Measurements from ENCODE around the gene GLIPR2. TPM values are rescaled to one million over a fixed set of nuclear protein-coding genes. Genes with fewer than 3 reads are reported as not detected.
A peak's percentile ranks its signal among the peaks of the same experiment; 100 is the strongest.

GLIPR2 gene
- total and polyA plus RNA-seq, 2 of the 4 experiments (the other 2 are of a cell fraction): 35.8 to 43.3 TPM

DNA sequence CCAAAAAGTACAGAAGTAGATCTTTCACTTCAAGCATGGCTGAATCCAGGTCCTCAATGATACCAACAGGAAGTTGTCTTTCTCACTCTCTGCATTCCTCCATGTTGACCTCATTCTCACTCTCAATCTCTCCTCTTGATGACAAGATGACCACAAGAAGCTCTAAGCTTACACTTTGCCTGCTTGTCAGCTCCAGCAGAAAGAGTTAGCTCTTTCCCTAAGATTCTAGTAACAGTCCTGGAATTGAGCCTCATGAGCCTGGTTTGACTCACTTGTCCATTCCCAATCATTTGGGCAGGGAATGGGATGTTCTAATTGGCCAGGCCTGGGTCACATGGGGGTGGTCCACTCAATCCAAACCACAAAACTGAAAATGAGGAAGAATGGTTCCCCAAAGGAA, 50.9 kb downstream of the GLIPR2 start:
- peak overlapping the region; percentile 36; the same call in 2 of the 3 replicates for H2BK15ac ChIP-seq (ENCODE audit: low read depth, low read length)
- peak overlapping the region; percentile 29; the same call in 1 of the 2 replicates for H3K18ac ChIP-seq (ENCODE audit: low read depth, low read length)
- peak overlapping the region; percentile 90 for H2AK5ac ChIP-seq (ENCODE audit: low read depth, low read length)
- H2BK20ac ChIP-seq (ENCODE audit: low read depth, low read length): peak overlapping the region; percentile 43; the same call in 1 of the 2 replicates
- peak overlapping the region; percentile 19; the same call in 1 of the 2 replicates for H3K27ac ChIP-seq (ENCODE audit: insufficient read depth, low read length)
- peak overlapping the region; percentile 29; the same call in 1 of the 2 replicates for H3K56ac ChIP-seq (ENCODE audit: extremely low read depth, insufficient read depth, low read length)
- H4K91ac ChIP-seq (ENCODE audit: insufficient read depth, low read depth, low read length): peak overlapping the region; percentile 53; the same call in 1 of the 2 replicates
- no peaks in the 10 kb centered on the region for H3K27me3 ChIP-seq (ENCODE audit: control insufficient read depth, insufficient read depth, low read length)
- H3K4ac ChIP-seq (ENCODE audit: low read depth, low read length): peak overlapping the region; percentile 74
- H3K9ac ChIP-seq (ENCODE audit: low read depth, low read length): no peak overlapping the region
- no peak overlapping the region for H2AK9ac ChIP-seq (replicated peaks; ENCODE audit: low read depth, low read length, poor library complexity)
- intact Hi-C loops (cut with micrococcal nuclease): no loop called here
- POLR2A ChIA-PET (ENCODE audit: unreplicated experiment): no interaction called here
- peak overlapping the region; percentile 64 for H2AFZ ChIP-seq (replicated peaks; ENCODE audit: low read length, poor library complexity)
- H3K4me2 ChIP-seq (ENCODE audit: low read depth, low read length): peak overlapping the region; percentile 29; the same call in 1 of the 2 replicates
- H3K79me1 ChIP-seq (ENCODE audit: low read depth in 1 of 2, low read length in 2 of 2): peaks cover 3 to 27% of the 10 kb centered on the region in 2 experiments; a peak in 2 of 4 replicates
- H3K9me3 ChIP-seq (ENCODE audit: control insufficient read depth, insufficient read depth, low read length): no peaks in the 10 kb centered on the region
- H4K5ac ChIP-seq (ENCODE audit: low read depth, low read length): peak overlapping the region; percentile 60; the same call in 1 of the 2 replicates
- peaks cover 9% of the 10 kb centered on the region for H3K9me1 ChIP-seq (ENCODE audit: insufficient read depth, low read length)
- peak overlapping the region; percentile 70 for H2BK5ac ChIP-seq (ENCODE audit: low read depth, low read length, poor library complexity, severe bottlenecking)
- CTCF ChIA-PET: no interaction called here
- BruUV-seq (replicated peaks): no TSS peak
- H4K20me1 ChIP-seq (ENCODE audit: insufficient read depth, low read length): peaks cover 14% of the 10 kb centered on the region
- DNase-seq (peak; percentile 92), ATAC-seq (ENCODE audit: low read depth) (peak; percentile 7)
- peaks cover 8% of the 10 kb centered on the region; the same call in 1 of the 2 replicates for H3K4me1 ChIP-seq (ENCODE audit: control insufficient read depth, insufficient read depth, low read length)
- in situ Hi-C loops (cut with MboI; ENCODE audit: low sequenced_read_pairs): no loop called here
- peak overlapping the region; percentile 48 for H2BK120ac ChIP-seq (ENCODE audit: low read depth, low read length)
- H4K8ac ChIP-seq (ENCODE audit: low read depth in 2 of 2, low read length in 2 of 2): peak overlapping the region; percentile 31 to 63; a peak in 3 of 4 replicates
- TF ChIP-seq MAZ (IDR thresholded peaks at IDR 0.05; ENCODE audit: borderline replicate concordance, low read depth, low read length) (no peak), NFE2L2 (IDR thresholded peaks at IDR 0.05; ENCODE audit: low read depth, low read length) (no peak), CHD1 (IDR thresholded peaks at IDR 0.05; ENCODE audit: low read depth, low read length) (no peak), RFX5 (IDR thresholded peaks at IDR 0.05; ENCODE audit: low read depth, low read length) (no peak), FOS (IDR thresholded peaks at IDR 0.05; ENCODE audit: low read depth, low read length) (no peak)
- TF ChIP-seq, protein P1, sequence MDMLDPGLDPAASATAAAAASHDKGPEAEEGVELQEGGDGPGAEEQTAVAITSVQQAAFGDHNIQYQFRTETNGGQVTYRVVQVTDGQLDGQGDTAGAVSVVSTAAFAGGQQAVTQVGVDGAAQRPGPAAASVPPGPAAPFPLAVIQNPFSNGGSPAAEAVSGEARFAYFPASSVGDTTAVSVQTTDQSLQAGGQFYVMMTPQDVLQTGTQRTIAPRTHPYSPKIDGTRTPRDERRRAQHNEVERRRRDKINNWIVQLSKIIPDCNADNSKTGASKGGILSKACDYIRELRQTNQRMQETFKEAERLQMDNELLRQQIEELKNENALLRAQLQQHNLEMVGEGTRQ (IDR thresholded peaks at IDR 0.05; ENCODE audit: low read depth, low read length): peak; percentile 97
- TF ChIP-seq, protein P2, sequence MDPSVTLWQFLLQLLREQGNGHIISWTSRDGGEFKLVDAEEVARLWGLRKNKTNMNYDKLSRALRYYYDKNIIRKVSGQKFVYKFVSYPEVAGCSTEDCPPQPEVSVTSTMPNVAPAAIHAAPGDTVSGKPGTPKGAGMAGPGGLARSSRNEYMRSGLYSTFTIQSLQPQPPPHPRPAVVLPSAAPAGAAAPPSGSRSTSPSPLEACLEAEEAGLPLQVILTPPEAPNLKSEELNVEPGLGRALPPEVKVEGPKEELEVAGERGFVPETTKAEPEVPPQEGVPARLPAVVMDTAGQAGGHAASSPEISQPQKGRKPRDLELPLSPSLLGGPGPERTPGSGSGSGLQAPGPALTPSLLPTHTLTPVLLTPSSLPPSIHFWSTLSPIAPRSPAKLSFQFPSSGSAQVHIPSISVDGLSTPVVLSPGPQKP (IDR thresholded peaks at IDR 0.05; ENCODE audit: borderline replicate concordance, low read depth, low read length): no peak
- TF ChIP-seq, protein P3, sequence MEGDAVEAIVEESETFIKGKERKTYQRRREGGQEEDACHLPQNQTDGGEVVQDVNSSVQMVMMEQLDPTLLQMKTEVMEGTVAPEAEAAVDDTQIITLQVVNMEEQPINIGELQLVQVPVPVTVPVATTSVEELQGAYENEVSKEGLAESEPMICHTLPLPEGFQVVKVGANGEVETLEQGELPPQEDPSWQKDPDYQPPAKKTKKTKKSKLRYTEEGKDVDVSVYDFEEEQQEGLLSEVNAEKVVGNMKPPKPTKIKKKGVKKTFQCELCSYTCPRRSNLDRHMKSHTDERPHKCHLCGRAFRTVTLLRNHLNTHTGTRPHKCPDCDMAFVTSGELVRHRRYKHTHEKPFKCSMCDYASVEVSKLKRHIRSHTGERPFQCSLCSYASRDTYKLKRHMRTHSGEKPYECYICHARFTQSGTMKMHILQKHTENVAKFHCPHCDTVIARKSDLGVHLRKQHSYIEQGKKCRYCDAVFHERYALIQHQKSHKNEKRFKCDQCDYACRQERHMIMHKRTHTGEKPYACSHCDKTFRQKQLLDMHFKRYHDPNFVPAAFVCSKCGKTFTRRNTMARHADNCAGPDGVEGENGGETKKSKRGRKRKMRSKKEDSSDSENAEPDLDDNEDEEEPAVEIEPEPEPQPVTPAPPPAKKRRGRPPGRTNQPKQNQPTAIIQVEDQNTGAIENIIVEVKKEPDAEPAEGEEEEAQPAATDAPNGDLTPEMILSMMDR (conservative IDR thresholded peaks at IDR 0.05; ENCODE audit: low read depth, low read length): no peak
- peak overlapping the region; percentile 66; the same call in 1 of the 2 replicates for H3K23ac ChIP-seq (ENCODE audit: low read depth, low read length)
- H3K4me3 ChIP-seq (ENCODE audit: insufficient read depth, low read depth, low read length): no peak overlapping the region
- peak overlapping the region; percentile 46 for H3K14ac ChIP-seq (replicated peaks; ENCODE audit: low read depth, low read length)
- H3K36me3 ChIP-seq (ENCODE audit: control insufficient read depth, insufficient read depth, low read length): no peaks in the 10 kb centered on the region
- dilution Hi-C loops (cut with HindIII; ENCODE audit: low sequenced_read_pairs, unreplicated experiment): no loop called here
